Stimulated activated naive CD8-positive, alpha-beta T cell treated with anti-CD3 and anti-CD28 coated beads, Interleukin-15, Interleukin-2, amounts not matched to agents 100 U/mL and 50 U/mL, for 24 hours (primary cell): ENCODE results near the gene CD209.
"Not testable (repeated sequence)": the region's sequence is repeated elsewhere in the genome, so short reads cannot be mapped to it uniquely, and the experiment has no call there.

ENCODE experiments used
- ATAC-seq: fragments of 150-1000 bp; cut with Tn5 transposase; one replicate; pipeline ENCODE4 v1.10.0; 2021
- DNase-seq: peaks from one replicate; pipeline ENCODE4 v3.0.0; 2021

CD209 gene

DNA sequence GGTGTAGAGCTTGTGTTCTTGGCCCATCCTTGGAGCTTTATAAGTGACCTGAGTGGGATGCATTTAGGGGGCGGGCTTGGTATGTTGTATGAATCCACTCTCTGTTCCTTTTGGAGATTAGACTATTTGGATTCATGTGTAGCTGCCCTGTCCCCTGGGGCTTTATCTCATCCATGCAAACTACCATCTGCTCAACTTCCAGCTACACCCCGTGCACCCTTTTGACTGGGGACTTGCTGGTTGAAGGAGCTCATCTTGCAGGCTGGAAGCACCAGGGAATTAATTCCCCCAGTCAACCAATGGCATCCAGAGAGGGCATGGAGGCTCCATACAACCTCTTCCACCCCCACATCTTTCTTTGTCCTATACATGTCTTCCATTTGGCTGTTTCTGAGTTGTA is 21.8 kb upstream of the CD209 start:
- no peak for ATAC-seq
- no peak for DNase-seq

- ATAC-seq, result no peak
- DNase-seq, result no peak
Observed at GRCh38 chr19:7767487-7767886, 20.2 kb upstream of the CD209 start.

DNA sequence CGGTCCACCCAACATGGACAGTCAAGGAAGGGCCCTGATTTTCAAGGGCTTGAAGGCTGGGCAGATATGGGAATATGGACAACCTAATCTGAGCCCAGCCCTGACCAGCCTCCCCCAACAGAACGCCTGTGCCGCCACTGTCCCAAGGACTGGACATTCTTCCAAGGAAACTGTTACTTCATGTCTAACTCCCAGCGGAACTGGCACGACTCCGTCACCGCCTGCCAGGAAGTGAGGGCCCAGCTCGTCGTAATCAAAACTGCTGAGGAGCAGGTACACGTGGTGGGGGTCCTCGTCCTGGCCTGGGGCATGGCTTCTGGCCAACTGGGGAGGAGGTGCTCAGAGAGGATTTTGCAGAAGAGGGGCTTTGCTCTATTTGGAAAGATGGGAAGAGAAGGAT is 19.2 kb upstream of the CD209 start:
- DNase-seq (no peak), ATAC-seq (no peak)

DNA sequence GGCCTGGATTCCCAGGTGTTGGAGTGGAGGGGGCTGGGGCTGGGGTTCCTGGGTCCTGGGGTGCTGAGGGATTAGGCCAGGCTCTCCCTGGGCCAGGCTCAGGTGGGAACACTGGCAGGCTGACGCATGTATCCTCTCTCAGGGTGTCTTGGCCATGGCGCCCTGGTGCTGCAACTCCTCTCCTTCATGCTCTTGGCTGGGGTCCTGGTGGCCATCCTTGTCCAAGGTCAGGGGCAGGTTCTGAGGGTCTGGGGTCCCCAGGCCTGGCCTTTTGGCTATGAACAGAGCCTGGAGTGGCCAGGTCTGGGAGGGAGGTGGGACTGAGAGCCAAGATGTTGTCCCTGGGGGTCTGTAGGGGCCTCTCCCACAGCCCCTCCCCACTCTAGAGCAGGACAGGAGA is 17.7 kb upstream of the CD209 start:
- not testable (repeated sequence) for ATAC-seq, DNase-seq

DNA sequence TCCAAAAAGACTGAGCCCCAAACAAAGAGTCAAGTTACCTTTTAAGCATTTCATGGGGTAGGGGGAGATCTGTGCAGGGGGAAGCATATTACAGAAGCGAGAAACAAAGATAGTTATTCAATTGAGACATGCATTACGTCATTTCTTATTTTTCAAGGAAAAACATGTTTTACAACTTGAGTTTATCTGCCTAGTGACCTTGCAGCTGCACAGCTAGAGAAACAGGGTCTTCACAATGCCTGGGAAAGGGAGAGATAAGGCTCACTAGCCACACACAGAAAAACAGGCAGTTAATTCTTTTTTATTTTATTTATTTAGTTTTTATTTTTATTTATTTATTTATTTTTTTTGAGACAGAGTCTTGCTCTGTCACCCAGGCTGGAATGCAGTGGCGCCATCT is 16.8 kb upstream of the CD209 start:
- not testable (repeated sequence) for ATAC-seq, DNase-seq

- ATAC-seq, result no peak
- no peak for DNase-seq
Observed at GRCh38 chr19:7763696-7764095, 16.4 kb upstream of the CD209 start.

DNA sequence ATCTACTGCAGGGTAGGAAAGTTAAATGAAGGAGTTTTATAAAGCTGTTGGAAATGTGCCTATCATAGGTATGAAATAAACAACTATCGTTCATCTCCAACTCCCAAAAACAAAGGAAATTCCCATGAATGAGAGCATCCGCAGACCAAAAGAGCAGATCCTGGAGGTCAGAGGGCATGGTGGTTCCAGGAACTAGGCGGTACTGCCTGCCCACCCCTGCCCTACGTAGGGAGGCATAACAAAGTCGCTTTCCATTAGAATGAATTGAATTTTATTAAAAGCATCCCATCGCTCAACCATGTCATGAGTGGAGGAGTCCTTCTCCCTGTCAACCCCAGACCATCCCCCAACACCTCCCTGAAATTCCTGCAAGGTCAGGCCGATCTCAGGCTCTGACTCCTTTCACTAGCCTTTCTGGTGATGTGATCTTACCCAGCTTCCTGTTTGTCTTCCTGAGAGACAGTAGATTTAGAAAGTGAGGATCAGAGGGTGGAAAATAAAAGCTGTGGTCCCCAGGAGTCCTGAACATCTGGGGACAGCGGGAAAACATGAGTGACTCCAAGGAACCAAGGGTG is 15.5 kb upstream of the CD209 start, which contains the start of gene CLEC4M:
CLEC4M (plus strand) TSS at position 525 of the 575 bp plus-strand sequence; CDS start at position 549, 24 bp downstream.
- no peak for ATAC-seq
- no peak for DNase-seq

DNA sequence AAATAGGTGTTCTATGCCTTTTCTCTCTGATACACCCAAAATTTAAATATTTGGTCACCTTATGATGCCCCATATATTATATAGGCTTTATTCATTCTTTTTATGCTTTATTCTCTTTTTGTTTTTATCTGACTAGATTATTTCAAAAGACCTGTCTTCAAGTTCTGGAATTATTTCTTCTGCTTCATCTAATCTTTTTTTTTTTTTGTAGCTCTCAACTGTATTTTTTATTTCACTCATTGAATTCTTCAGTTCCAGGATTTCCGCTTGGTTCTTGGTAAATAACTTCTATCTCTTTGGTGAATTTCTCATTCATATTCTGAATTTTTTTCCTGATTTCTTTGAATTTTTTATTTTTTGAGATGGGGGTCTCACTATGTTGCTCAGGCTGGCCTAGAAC is 11.8 kb upstream of the CD209 start:
- DNase-seq, result no peak
- ATAC-seq, result no peak

GRCh38 chr19:7757358-7757757 is 10.0 kb upstream of the CD209 start:
- no peak for ATAC-seq
- DNase-seq, result no peak

- ATAC-seq, result no peak
- no peak for DNase-seq
Observed at GRCh38 chr19:7756258-7756657, 8.9 kb upstream of the CD209 start.

- ATAC-seq, result peak; percentile 94
Observed at GRCh38 chr19:7751157-7751783, 3.9 kb upstream of the CD209 start.

GRCh38 chr19:7748756-7749155 is 1.4 kb upstream of the CD209 start:
- ATAC-seq, result no peak

More at GRCh38 chr19:7751157-7751783, 3.9 kb upstream of the CD209 start:
- DNase-seq, result peak; percentile 56

DNA sequence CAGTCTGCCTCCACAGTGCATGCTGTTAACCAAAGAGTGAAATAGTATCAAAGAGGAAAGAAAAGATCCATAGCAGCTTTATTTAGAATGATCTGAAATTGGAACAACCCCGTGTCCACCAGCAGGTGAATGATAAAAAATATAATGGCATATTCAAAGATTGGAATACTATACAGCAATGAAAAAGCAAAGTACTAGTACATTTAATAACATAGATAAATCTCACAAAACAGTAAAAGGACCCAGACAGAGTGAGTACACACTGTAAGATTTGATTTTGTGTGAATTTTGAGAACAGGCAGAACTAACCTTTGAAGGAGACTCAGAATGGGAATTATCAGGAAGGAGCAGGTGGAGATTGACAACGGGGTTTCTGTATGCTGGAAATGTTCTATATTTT is 837 bp upstream of the CD209 start:
- no peak for ATAC-seq

More at GRCh38 chr19:7748756-7749155, 1.4 kb upstream of the CD209 start:
- DNase-seq, result no peak

GRCh38 chr19:7746306-7746705 is 1.0 kb downstream of the CD209 start:
- ATAC-seq, DNase-seq: not testable (repeated sequence)

More for the DNA sequence above, 837 bp upstream of the CD209 start:
- no peak for DNase-seq

GRCh38 chr19:7744871-7745650 is 2.3 kb downstream of the CD209 start:
- DNase-seq (no peak), ATAC-seq (no peak)

- ATAC-seq (no peak), DNase-seq (no peak)
Observed at GRCh38 chr19:7744199-7744786, 3.0 kb downstream of the CD209 start.

DNA sequence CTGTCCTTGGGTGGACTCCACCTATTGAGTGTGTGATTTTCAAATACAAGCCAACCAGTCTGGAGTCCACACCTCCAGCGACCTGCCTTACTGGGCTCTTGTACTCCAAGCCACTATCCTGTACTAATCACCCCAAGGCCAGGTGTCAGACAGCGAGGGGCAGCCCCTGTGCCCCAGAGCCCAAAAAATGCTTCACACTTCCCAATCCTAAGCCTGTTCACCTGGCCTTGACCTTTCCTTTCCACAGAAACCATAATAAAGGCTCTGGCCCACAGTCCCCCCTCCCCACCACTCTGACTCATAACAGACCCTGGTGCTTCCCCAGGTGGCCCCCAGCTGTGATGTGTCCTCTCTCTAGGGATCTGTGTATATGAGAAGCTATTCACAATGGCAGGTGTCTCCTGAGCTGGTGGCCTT is 3.9 kb downstream of the CD209 start:
- DNase-seq, result peak; percentile 43
- peak; percentile 79 for ATAC-seq

GRCh38 chr19:7742991-7743390 is 4.3 kb downstream of the CD209 start:
- ATAC-seq, result no peak
- no peak for DNase-seq

DNA sequence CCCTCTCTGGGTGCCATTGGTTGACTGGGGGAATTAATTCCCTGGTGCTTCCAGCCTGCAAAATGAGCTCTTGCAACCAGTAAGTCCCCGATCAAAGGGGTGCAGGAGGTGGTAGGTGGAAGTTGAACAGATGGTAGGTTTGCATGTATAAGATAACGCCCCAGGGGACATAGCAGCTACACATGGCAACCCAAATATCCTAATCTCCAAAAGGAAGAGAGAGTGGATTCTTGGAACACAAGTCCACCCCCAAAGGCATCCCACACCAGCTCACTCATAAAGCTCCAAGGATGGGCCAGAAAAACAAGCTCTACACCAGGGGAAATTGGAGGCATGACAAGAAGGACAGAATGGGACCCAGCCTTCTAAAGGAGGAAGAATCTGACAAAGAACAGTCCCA is 4.8 kb downstream of the CD209 start:
- ATAC-seq (no peak), DNase-seq (no peak)

GRCh38 chr19:7740682-7741054 is 6.7 kb downstream of the CD209 start:
- no peak for ATAC-seq
- DNase-seq, result no peak

GRCh38 chr19:7739801-7740681 is 7.3 kb downstream of the CD209 start:
- no peak for DNase-seq
- no peak for ATAC-seq

DNA sequence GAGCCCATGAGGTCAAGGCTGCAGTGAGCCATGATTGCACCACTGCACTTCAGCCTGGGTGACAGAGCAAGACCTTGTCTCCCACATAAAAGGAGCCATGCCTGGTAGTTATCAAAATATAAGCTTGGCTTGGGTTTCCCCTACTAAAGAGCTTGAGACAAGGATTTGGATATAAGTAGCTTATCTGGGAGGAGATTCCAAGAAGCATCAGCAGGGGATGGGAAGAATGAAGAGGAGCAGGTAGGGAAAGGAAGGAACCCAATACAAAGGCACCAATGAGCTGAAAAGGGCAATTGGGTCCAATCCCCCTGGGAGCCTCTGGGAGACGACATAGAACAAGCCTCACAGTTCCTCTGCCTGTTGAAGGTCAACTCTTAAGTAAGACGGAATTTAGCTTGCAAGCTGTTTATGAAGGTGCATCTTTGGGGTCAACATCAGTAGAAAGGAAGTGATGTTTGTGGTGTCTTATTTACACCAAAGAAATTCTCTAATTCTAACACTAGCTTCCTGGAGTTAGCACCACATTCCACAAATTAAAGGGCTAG is 8.1 kb downstream of the CD209 start:
- no peak for ATAC-seq
- DNase-seq, result no peak
